GM18951 (cell line): ENCODE results near the gene NATD1.

Experiments used
- POLR2A ChIP-seq: IDR thresholded peaks from 4 replicates; pipeline ENCODE4 v1.6.1; 2011; ENCODE audit warnings: mild to moderate bottlenecking; ENCODE audit not compliant: insufficient read length, insufficient read depth; ENCODE audit errors: extremely low read depth
- in situ Hi-C: fragments of 300-500 bp; cut with MboI; formaldehyde crosslinking; loops from one replicate; pipeline ENCODE4 v1.12.0; 2022; ENCODE audit warnings: low sequenced_read_pairs, mixed read lengths, inconsistent platforms; ENCODE audit not compliant: unreplicated experiment

The NATD1 gene

GRCh38 chr17:21286066-21286770, 33.0 kb upstream of the NATD1 start:
- TF ChIP-seq POLR2A: no peak
- in situ Hi-C loops: no loop called here

GRCh38 chr17:21285164-21286065, 32.2 kb upstream of the NATD1 start:
- TF ChIP-seq POLR2A: no peak
- in situ Hi-C loops: no loop called here

GRCh38 chr17:21284319-21285163, 31.3 kb upstream of the NATD1 start, which contains the start of gene MAP2K3:
TSS of gene MAP2K3 (plus strand) at chr17:21284711. CDS start at chr17:21284921, 210 bp downstream.
- peak; percentile 89 for TF ChIP-seq POLR2A
- in situ Hi-C loops: no loop called here

- in situ Hi-C loops: no loop called here
Observed at GRCh38 chr17:21283482-21284318, 30.5 kb upstream of the NATD1 start.

GRCh38 chr17:21282850-21283249, 29.6 kb upstream of the NATD1 start:
- TF ChIP-seq POLR2A: no peak
- in situ Hi-C loops: no loop called here

More at GRCh38 chr17:21283482-21284318, 30.5 kb upstream of the NATD1 start:
- no peak for TF ChIP-seq POLR2A

DNA sequence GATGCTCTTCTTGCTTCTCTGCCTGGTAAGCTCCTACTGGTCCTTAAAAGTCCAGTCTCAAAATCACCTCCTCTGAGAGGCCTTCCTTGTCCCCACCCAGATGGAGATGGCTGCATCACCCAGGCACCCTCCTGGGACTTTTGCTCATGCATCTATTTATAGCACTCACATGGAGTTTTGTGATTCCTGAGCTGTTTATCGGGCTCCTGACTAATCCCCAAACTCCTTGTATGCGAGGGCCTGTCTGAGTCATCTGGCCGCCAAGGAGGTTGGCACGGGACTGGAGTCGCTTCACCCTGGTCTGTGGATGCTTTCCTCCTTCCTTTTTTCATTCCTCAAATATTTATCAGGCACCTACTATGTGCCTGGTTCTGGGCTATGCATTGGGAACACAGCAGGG, 29.0 kb upstream of the NATD1 start:
- in situ Hi-C loops: no loop called here
- no peak for TF ChIP-seq POLR2A

GRCh38 chr17:21280081-21280518, 26.9 kb upstream of the NATD1 start:
- in situ Hi-C loops: no loop called here
- no peak for TF ChIP-seq POLR2A

DNA sequence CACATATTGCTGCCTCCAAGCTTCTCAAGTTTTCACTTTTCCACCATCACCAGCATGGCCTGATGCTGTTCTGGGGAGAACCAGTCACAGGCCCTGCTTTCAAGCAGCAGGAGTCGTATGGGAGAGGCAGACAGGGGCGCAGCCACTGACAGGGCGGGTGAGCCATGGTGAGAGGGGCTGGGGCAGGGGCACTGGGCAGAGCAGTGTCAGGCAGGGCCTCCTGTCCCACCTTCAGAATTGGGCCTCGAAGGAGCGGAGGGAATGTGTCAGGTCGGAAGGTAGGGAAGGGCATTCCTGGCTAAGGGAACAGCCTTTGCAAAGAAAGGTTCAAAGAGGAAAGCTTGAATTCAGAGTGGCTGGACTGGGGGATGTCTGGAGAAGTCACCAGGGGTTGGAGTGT, 26.4 kb upstream of the NATD1 start:
- in situ Hi-C loops: no loop called here
- TF ChIP-seq POLR2A: no peak

DNA sequence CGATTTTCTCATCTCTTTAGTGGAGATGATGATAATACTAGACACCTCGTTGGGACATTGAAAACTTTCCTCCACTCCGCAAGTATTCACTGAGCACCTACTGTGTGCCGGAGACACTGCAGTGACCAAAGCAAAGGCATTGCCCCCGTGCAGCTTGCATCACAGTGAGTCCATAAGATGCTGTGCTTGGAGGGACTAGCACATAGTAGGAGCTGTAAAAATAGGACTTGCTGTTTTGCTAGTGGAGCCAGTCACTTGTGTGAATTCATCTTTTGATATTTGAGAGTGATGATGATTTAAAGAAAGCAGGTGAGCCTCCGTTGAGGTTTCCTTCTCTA, 26.0 kb upstream of the NATD1 start:
- in situ Hi-C loops: no loop called here

GRCh38 chr17:21278450-21279197, 25.4 kb upstream of the NATD1 start:
- in situ Hi-C loops: no loop called here
- TF ChIP-seq POLR2A: no peak

More for the DNA sequence above, 26.0 kb upstream of the NATD1 start:
- TF ChIP-seq POLR2A: no peak

GRCh38 chr17:21277332-21277731, 24.1 kb upstream of the NATD1 start:
- in situ Hi-C loops: no loop called here
- TF ChIP-seq POLR2A: no peak

DNA sequence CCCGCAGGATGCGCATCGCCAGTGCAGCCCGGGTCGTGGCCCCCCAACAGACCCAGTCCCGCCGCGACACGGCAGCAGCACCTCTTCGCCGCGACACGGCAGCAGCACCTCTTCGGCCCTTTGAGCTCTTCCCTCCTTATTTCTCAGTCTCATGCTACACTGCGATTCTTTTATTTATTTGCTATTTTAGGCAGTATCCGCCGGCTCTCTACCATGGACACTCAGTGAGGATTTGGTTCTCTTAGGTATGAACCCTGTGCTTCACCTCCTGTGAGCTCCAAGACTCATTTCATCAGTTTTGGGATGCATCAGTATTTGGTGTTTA, 23.0 kb upstream of the NATD1 start:
- TF ChIP-seq POLR2A: no peak
- in situ Hi-C loops: no loop called here
